Activated naive CD4-positive, alpha-beta T cell treated with anti-CD3 and anti-CD28 coated beads for 36 hours (primary cell): Measurements from ENCODE around the gene CPNE2. TPM values are rescaled to one million over a fixed set of nuclear protein-coding genes. Genes with fewer than 3 reads are reported as not detected.

Experiments
- CTCF ChIA-PET: fragments of 350-600 bp; sonication (Branson Sonifier 250); formaldehyde crosslinking; loops from one replicate; lab custom pipeline; 2021; ENCODE audit warnings: antibody characterized with exemption; lab: Charles Lee
- DNase-seq: peaks from one replicate; pipeline ENCODE4 v3.0.0-alpha.2; 2020
- H3K27ac Mint-ChIP-seq: one replicate; pipeline ENCODE4 v1.8.0; 2021; ENCODE audit warnings: mild to moderate bottlenecking, mixed read lengths
- H3K27me3 Mint-ChIP-seq: one replicate; pipeline ENCODE4 v1.8.0; 2021; ENCODE audit warnings: low read depth, mixed read lengths
- H3K36me3 Mint-ChIP-seq: one replicate; pipeline ENCODE4 v1.8.0; 2021; ENCODE audit warnings: low read depth, mixed read lengths
- H3K4me1 Mint-ChIP-seq: one replicate; pipeline ENCODE4 v1.8.0; 2021; ENCODE audit warnings: low read depth, mixed read lengths
- H3K4me3 Mint-ChIP-seq: one replicate; pipeline ENCODE4 v1.8.0; 2021; ENCODE audit warnings: mild to moderate bottlenecking, moderate library complexity, mixed read lengths
- H3K9me3 Mint-ChIP-seq: one replicate; pipeline ENCODE4 v1.8.0; 2021; ENCODE audit warnings: mixed read lengths
- intact Hi-C: fragments of 100-400 bp; cut with micrococcal nuclease; formaldehyde crosslinking; loops from one replicate; pipeline ENCODE4 v1.15.1; 2023
- total RNA-seq, 2 experiments: library from RNA; stranded (reverse); gene quantifications; one replicate each; pipeline ENCODE4 v1.2.3, GENCODE V29; 2021

CPNE2 gene
- total RNA-seq, 2 experiments from 2014 or later = 5.1 TPM

GRCh38 chr16:57130950-57131321 is 38.6 kb downstream of the CPNE2 start:
- CTCF ChIA-PET = interaction anchor here (0.6 kb wide), 1 partner anchor 97 kb away, joined by 3 read pairs; no protein-coding TSS in a partner anchor
- Mint-ChIP-seq H3K36me3 (no peaks in the 10 kb centered on the region), H3K27me3 (no peaks in the 10 kb centered on the region), H3K27ac (no peak overlapping the region), H3K4me1 (peaks cover 88% of the 10 kb centered on the region), H3K9me3 (no peaks in the 10 kb centered on the region), H3K4me3 (no peak overlapping the region)
- intact Hi-C loops = no loop called here
- no peak for DNase-seq

GRCh38 chr16:57131351-57131970 is 39.1 kb downstream of the CPNE2 start:
- intact Hi-C loops = no loop called here
- H3K4me1 Mint-ChIP-seq = peaks cover 89% of the 10 kb centered on the region
- H3K9me3 Mint-ChIP-seq = no peaks in the 10 kb centered on the region
- CTCF ChIA-PET = interaction anchor here (0.6 to 1.0 kb wide), 2 partner anchors 39 to 97 kb away, joined by 3 read pairs; partner anchors contain the start of gene CPNE2
- H3K27me3 Mint-ChIP-seq = no peaks in the 10 kb centered on the region
- H3K36me3 Mint-ChIP-seq = no peaks in the 10 kb centered on the region
- no peak overlapping the region for H3K4me3 Mint-ChIP-seq
- no peak for DNase-seq
- peak overlapping the region; percentile 42 for H3K27ac Mint-ChIP-seq

- CTCF ChIA-PET = no interaction called here
- intact Hi-C loops = no loop called here
- Mint-ChIP-seq H3K36me3 (no peaks in the 10 kb centered on the region), H3K27ac (no peak overlapping the region), H3K9me3 (no peaks in the 10 kb centered on the region), H3K4me3 (no peak overlapping the region), H3K27me3 (no peaks in the 10 kb centered on the region), H3K4me1 (peaks cover 79% of the 10 kb centered on the region)
- DNase-seq = no peak
Observed at GRCh38 chr16:57132470-57132869, 40.1 kb downstream of the CPNE2 start.

GRCh38 chr16:57133031-57133430 is 40.6 kb downstream of the CPNE2 start:
- no peaks in the 10 kb centered on the region for H3K27me3 Mint-ChIP-seq
- intact Hi-C loops = no loop called here
- no peaks in the 10 kb centered on the region for H3K36me3 Mint-ChIP-seq
- H3K4me3 Mint-ChIP-seq = no peak overlapping the region
- no peaks in the 10 kb centered on the region for H3K9me3 Mint-ChIP-seq
- CTCF ChIA-PET = no interaction called here
- DNase-seq = no peak
- peaks cover 74% of the 10 kb centered on the region for H3K4me1 Mint-ChIP-seq
- H3K27ac Mint-ChIP-seq = no peak overlapping the region

GRCh38 chr16:57133886-57134285 is 41.5 kb downstream of the CPNE2 start:
- no peaks in the 10 kb centered on the region for H3K27me3 Mint-ChIP-seq
- H3K36me3 Mint-ChIP-seq = no peaks in the 10 kb centered on the region
- no peak overlapping the region for H3K4me3 Mint-ChIP-seq
- H3K27ac Mint-ChIP-seq = peak overlapping the region; percentile 91
- CTCF ChIA-PET = interaction anchor here (0.6 to 1.8 kb wide), 4 partner anchors 41 to 329 kb away, joined by 3 to 6 read pairs (median 4); partner anchors contain the start of genes CPNE2 and POLR2C
- DNase-seq = peak; percentile 38
- peaks cover 67% of the 10 kb centered on the region for H3K4me1 Mint-ChIP-seq
- intact Hi-C loops = no loop called here
- H3K9me3 Mint-ChIP-seq = no peaks in the 10 kb centered on the region

GRCh38 chr16:57134982-57135381 is 42.6 kb downstream of the CPNE2 start:
- Mint-ChIP-seq H3K4me1 (peaks cover 58% of the 10 kb centered on the region), H3K9me3 (no peaks in the 10 kb centered on the region), H3K36me3 (no peaks in the 10 kb centered on the region), H3K4me3 (peak overlapping the region; percentile 62), H3K27ac (peak overlapping the region; percentile 91), H3K27me3 (no peaks in the 10 kb centered on the region)
- CTCF ChIA-PET = interaction anchor here (0.6 to 1.8 kb wide), 4 partner anchors 9 to 171 kb away, joined by 3 to 6 read pairs (median 3); partner anchors contain the start of gene CPNE2
- peak; percentile 63 for DNase-seq
- intact Hi-C loops = no loop called here

- CTCF ChIA-PET = interaction anchor here (1.1 kb wide), 1 partner anchor 15 kb away, joined by 4 read pairs; no protein-coding TSS in a partner anchor
- intact Hi-C loops = no loop called here
- peaks cover 58% of the 10 kb centered on the region for H3K4me1 Mint-ChIP-seq
- H3K4me3 Mint-ChIP-seq = no peak overlapping the region
- no peak for DNase-seq
- H3K27me3 Mint-ChIP-seq = no peaks in the 10 kb centered on the region
- no peaks in the 10 kb centered on the region for H3K9me3 Mint-ChIP-seq
- no peaks in the 10 kb centered on the region for H3K36me3 Mint-ChIP-seq
- H3K27ac Mint-ChIP-seq = no peak overlapping the region
Observed at GRCh38 chr16:57137043-57137442, 44.7 kb downstream of the CPNE2 start.

DNA sequence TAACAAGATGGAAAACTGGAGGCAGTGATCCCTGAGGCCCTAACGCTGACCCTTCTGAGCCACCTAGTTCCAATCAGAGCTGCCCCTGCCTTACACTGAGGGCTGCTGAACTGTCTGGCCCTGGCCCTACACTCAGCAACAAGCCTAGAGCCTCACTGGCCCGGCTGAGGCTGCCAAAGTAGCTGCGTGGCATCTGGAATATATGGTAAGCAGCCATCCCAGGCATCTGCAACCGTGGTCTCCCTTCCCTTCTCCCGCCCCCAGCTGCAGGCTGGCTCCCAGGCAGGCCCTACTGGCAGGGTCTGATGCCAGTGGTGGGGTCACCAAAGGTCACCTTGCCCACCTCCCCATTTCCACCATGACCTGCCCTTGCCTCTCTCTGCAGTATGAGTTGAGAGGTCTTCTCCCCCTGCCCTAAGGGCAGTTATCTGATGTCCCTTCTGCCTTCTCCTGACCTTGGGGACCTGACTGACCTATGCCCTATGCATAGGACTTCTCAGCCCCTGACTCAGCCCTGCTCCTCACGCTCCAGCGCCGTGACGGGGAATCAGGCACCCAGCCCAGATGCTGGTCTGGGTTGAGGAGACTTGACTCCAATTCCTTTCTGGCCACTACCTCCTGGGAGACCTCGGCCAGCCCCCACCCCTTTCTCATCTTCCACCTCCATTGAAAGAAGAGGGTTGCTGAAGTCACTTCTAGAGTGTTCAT is 45.3 kb downstream of the CPNE2 start:
- Mint-ChIP-seq H3K4me3 (no peak overlapping the region), H3K27ac (no peak overlapping the region), H3K9me3 (no peaks in the 10 kb centered on the region), H3K36me3 (no peaks in the 10 kb centered on the region), H3K27me3 (no peaks in the 10 kb centered on the region), H3K4me1 (peaks cover 59% of the 10 kb centered on the region)
- CTCF ChIA-PET = interaction anchor here (1.1 kb wide), 1 partner anchor 14 kb away, joined by 4 read pairs; no protein-coding TSS in a partner anchor
- intact Hi-C loops = no loop called here
- DNase-seq = no peak

DNA sequence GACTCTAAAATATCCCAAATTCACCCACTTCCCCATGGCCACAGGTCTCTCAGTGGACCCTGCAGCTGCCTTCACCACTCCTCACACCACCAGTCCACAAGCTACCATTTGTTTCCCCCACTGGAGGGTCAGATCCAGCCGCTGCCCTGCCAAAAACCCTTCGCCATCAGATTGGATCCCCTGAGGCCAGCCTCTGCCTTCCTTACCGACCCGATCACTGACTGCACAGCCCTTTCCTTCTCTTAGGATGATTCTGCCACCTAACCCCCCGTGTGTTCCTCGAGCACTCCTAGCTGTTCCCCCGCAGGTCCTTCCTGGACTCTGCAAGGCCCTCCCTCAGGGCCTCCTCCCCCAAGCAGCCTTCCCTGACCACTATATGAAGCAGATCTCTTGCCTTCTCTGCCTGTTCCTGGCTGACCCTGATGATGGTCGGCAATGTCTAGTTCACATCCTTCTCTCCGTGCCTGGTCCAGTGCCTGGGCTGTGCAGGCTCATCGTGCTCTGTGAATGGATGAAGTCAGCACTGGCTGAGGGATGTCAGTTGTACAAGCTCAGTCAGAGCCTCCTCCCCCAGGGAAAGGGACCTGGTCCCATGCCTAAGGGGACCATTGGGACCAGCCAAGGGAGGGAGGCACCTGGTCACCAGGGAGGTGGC is 46.0 kb downstream of the CPNE2 start:
- Mint-ChIP-seq H3K27ac (no peak overlapping the region), H3K4me3 (no peak overlapping the region), H3K9me3 (no peaks in the 10 kb centered on the region), H3K4me1 (peaks cover 60% of the 10 kb centered on the region), H3K27me3 (no peaks in the 10 kb centered on the region), H3K36me3 (no peaks in the 10 kb centered on the region)
- intact Hi-C loops = no loop called here
- CTCF ChIA-PET = no interaction called here
- no peak for DNase-seq

- no peak for DNase-seq
- Mint-ChIP-seq H3K4me1 (peaks cover 45% of the 10 kb centered on the region), H3K27ac (no peak overlapping the region), H3K27me3 (no peaks in the 10 kb centered on the region), H3K4me3 (no peak overlapping the region), H3K9me3 (no peaks in the 10 kb centered on the region), H3K36me3 (no peaks in the 10 kb centered on the region)
- intact Hi-C loops = no loop called here
- CTCF ChIA-PET = interaction anchor here (0.6 to 1.8 kb wide), 8 partner anchors 9 to 148 kb away, joined by 3 to 7 read pairs (median 4); partner anchors contain the start of gene CPNE2
Observed at GRCh38 chr16:57140931-57141668, 48.7 kb downstream of the CPNE2 start.

GRCh38 chr16:57141822-57142631 is 49.6 kb downstream of the CPNE2 start:
- CTCF ChIA-PET = interaction anchor here (0.6 to 1.8 kb wide), 11 partner anchors 8 to 278 kb away, joined by 3 to 7 read pairs (median 4); partner anchors contain the start of gene CPNE2
- Mint-ChIP-seq H3K36me3 (no peaks in the 10 kb centered on the region), H3K27ac (peak overlapping the region; percentile 38), H3K4me1 (peaks cover 42% of the 10 kb centered on the region), H3K9me3 (no peaks in the 10 kb centered on the region), H3K4me3 (peak overlapping the region; percentile 17), H3K27me3 (no peaks in the 10 kb centered on the region)
- intact Hi-C loops = loop anchor here (2.0 kb wide), 1 partner anchor 49 kb away; the partner anchor contains the start of gene CPNE2
- DNase-seq = peak; percentile 42
